Smooth muscle cell (in vitro differentiated cells): ENCODE measurements around the gene TPI1. TPM values are rescaled to one million over a fixed set of nuclear protein-coding genes. Genes with fewer than 3 reads are reported as not detected.
A peak's percentile ranks its signal among the peaks of the same experiment; 100 is the strongest.

Experiments used
- DNase-seq: peaks from one replicate; lab custom pipeline; 2025; ENCODE audit not compliant: unreplicated experiment; lab: John Stamatoyannopoulos, UW
- H2AFZ ChIP-seq: fragments of 200-600 bp; sonication (generic); 2 replicates; pipeline ENCODE4 v1.6.0; 2016; ENCODE audit warnings: antibody characterized with exemption, low read depth, mild to moderate bottlenecking
- H3F3A ChIP-seq: fragments of 200-600 bp; sonication (generic); 2 replicates; pipeline ENCODE4 v1.6.0; 2017; ENCODE audit warnings: antibody characterized with exemption, low read depth
- H3K27ac ChIP-seq: fragments of 200-600 bp; sonication (generic); 2 replicates; pipeline ENCODE4 v1.5.1; 2016; ENCODE audit warnings: low read depth, mild to moderate bottlenecking
- H3K27me3 ChIP-seq: fragments of 200-600 bp; sonication (generic); 2 replicates; pipeline ENCODE4 v1.6.1; 2016; ENCODE audit warnings: low read depth, mild to moderate bottlenecking
- H3K36me3 ChIP-seq: fragments of 200-600 bp; sonication (generic); 2 replicates; pipeline ENCODE4 v1.5.1; 2016; ENCODE audit warnings: low read depth
- H3K4me1 ChIP-seq: fragments of 200-600 bp; sonication (generic); 2 replicates; pipeline ENCODE4 v1.5.1; 2016; ENCODE audit warnings: low read depth
- H3K4me2 ChIP-seq: fragments of 200-600 bp; sonication (generic); 2 replicates; pipeline ENCODE4 v1.6.0; 2016; ENCODE audit warnings: mild to moderate bottlenecking
- H3K4me3 ChIP-seq: fragments of 200-600 bp; sonication (generic); 2 replicates; pipeline ENCODE4 v1.5.1; 2016; ENCODE audit warnings: mild to moderate bottlenecking
- H3K79me2 ChIP-seq: fragments of 200-600 bp; sonication (generic); 2 replicates; pipeline ENCODE4 v1.6.0; 2016; ENCODE audit warnings: low read depth, mild to moderate bottlenecking
- H3K9ac ChIP-seq: fragments of 200-600 bp; sonication (generic); 2 replicates; pipeline ENCODE4 v1.6.0; 2016; ENCODE audit warnings: low read depth
- H3K9me3 ChIP-seq: fragments of 200-600 bp; sonication (generic); replicated peaks from 2 replicates; pipeline ENCODE4 v1.5.1; 2016; ENCODE audit warnings: low read depth
- H4K20me1 ChIP-seq: fragments of 200-600 bp; sonication (generic); 2 replicates; pipeline ENCODE4 v1.6.0; 2016; ENCODE audit warnings: low read depth
- WGBS: methylation state at CpG from one replicate; pipeline ENCODE4 v1.1.7; 2016; ENCODE audit warnings: low lambda C conversion rate; 5-methylcytosine and 5-hydroxymethylcytosine counted together
- polyA plus RNA-seq: library from polyadenylated mRNA; unstranded; fragments of >200 nt; fragmentation: Nextera tagmentation; extraction: Ambion mirVana; gene quantifications from 2 replicates; pipeline ENCODE4 v1.2.1, GENCODE V29; 2016
- total RNA-seq: library from RNA; depleted of rRNA; stranded (reverse); fragments of >200 nt; gene quantifications from 2 replicates; pipeline ENCODE4 v1.2.3, GENCODE V29; 2014
- TF ChIP-seq, protein P1 (sequence below): fragments of 200-600 bp; sonication (generic); IDR thresholded peaks from 2 replicates; pipeline ENCODE4 v1.5.1; 2017; ENCODE audit warnings: borderline replicate concordance, mild to moderate bottlenecking, antibody characterized with exemption; ENCODE audit not compliant: insufficient read depth, poor library complexity, severe bottlenecking

TPI1 gene
- total and polyA plus RNA-seq, 2 experiments from 2014 or later = 1,199 to 2,097 TPM

DNA sequence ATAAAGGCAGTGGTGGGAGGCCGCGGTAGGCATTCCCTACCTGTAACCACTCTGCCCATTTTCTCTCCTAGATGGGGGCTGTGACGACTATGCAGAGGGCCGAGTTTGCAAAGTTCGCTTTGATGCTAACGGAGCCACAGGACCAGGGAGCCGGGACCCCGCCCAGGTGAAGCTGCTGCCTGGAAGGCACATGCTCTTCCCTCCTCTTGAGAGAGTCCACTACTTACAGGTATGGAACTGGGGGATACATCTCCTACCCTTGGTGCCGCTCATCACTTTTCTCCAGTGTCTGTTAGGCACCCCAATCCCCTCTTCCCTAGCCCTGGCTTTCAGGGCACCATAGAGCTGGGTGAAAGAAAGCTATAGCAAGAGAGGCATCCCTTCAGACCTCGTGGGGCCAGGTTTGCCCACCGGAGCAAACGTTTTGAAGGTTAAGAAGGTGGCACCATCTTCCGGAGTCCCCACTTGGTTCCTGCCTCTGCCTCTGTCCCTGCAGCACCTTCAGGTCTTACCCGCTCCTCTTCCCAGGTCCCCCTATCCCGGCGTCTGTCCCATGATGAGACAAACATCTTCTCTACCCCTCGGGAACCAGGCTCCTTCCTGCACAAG is 41.1 kb upstream of the TPI1 start:
- H3K27me3 ChIP-seq = peaks cover 5% of the 10 kb centered on the region
- H2AFZ ChIP-seq = no peak overlapping the region
- peaks cover 22% of the 10 kb centered on the region for H3K4me1 ChIP-seq
- no peaks in the 10 kb centered on the region for H3K9me3 ChIP-seq
- DNase-seq = no peak
- no peak overlapping the region for H3K27ac ChIP-seq
- H3K36me3 ChIP-seq = no peaks in the 10 kb centered on the region
- TF ChIP-seq, protein P1, sequence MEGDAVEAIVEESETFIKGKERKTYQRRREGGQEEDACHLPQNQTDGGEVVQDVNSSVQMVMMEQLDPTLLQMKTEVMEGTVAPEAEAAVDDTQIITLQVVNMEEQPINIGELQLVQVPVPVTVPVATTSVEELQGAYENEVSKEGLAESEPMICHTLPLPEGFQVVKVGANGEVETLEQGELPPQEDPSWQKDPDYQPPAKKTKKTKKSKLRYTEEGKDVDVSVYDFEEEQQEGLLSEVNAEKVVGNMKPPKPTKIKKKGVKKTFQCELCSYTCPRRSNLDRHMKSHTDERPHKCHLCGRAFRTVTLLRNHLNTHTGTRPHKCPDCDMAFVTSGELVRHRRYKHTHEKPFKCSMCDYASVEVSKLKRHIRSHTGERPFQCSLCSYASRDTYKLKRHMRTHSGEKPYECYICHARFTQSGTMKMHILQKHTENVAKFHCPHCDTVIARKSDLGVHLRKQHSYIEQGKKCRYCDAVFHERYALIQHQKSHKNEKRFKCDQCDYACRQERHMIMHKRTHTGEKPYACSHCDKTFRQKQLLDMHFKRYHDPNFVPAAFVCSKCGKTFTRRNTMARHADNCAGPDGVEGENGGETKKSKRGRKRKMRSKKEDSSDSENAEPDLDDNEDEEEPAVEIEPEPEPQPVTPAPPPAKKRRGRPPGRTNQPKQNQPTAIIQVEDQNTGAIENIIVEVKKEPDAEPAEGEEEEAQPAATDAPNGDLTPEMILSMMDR = no peak
- peaks cover 10% of the 10 kb centered on the region for H4K20me1 ChIP-seq
- H3F3A ChIP-seq = no peaks in the 10 kb centered on the region
- no peak overlapping the region for H3K4me3 ChIP-seq
- H3K9ac ChIP-seq = no peak overlapping the region
- WGBS = 84% methylated on average over 17 of the region's 17 CpGs
- peaks cover 10% of the 10 kb centered on the region for H3K79me2 ChIP-seq
- no peak overlapping the region for H3K4me2 ChIP-seq

DNA sequence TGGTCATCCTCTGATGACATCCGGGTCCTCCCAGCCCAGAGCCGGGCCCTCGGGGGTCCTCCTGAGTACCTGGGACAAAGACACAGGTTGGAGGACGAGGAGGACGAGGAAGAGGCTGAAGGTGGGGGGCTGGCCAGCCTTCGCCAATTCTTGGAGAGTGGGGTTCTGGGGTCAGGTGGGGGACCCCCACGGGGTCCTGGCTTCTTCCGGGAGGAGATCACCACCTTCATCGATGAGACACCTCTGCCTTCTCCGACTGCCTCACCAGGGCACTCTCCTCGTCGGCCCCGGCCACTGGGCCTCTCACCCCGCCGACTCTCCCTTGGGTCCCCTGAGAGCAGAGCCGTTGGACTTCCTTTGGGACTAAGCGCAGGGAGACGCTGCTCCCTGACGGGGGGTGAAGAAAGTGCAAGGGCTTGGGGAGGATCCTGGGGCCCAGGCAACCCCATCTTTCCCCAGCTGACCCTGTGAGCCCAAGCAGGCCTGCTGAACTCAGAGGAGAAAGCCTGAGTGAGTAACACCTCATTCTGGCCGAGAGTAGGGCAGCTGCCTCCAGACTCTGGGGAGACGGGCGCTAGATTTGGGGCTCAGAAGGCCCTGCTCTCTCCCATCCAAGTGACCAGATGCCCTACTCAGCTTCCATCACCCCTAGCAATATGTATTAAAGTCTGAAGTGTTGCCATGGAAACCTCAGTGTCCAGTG is 40.4 kb upstream of the TPI1 start:
- DNase-seq = no peak
- no peak overlapping the region for H2AFZ ChIP-seq
- H3K4me3 ChIP-seq = no peak overlapping the region
- H3K27me3 ChIP-seq = peaks cover 5% of the 10 kb centered on the region
- 90% methylated on average over 20 of the region's 22 CpGs for WGBS
- no peaks in the 10 kb centered on the region for H3K9me3 ChIP-seq
- H3K27ac ChIP-seq = no peak overlapping the region
- no peaks in the 10 kb centered on the region for H3F3A ChIP-seq
- no peaks in the 10 kb centered on the region for H3K36me3 ChIP-seq
- H3K4me1 ChIP-seq = peaks cover 19% of the 10 kb centered on the region
- peaks cover 10% of the 10 kb centered on the region for H4K20me1 ChIP-seq
- H3K79me2 ChIP-seq = peaks cover 10% of the 10 kb centered on the region
- TF ChIP-seq, protein P1 = no peak
- H3K4me2 ChIP-seq = peak overlapping the region; percentile 42
- H3K9ac ChIP-seq = no peak overlapping the region

DNA sequence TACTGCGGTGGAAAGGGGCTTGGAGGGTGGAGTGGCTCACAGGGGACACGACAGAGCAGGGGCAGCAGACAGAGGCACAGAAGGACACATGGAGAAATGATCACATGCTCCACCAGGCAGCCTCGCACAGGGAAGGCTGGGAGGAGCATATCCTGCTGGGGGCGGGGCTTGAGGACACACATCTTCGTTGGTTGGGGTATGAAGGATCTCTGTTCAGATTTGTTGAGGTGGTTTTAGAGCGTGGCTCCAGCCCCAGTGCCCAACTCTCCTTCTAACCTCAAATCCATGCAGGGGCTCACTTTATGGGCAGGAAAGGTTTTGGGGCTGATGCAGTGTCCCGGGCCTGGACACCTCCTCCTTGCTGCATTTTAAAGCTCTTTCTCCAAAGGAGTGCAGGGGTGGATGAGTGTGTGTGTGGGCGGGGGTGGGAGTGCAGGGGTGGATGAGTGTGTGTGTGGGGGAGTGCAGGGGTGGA is 39.9 kb upstream of the TPI1 start:
- peaks cover 5% of the 10 kb centered on the region for H3K27me3 ChIP-seq
- H3F3A ChIP-seq = no peaks in the 10 kb centered on the region
- H3K9me3 ChIP-seq = no peaks in the 10 kb centered on the region
- H3K36me3 ChIP-seq = no peaks in the 10 kb centered on the region
- peaks cover 16% of the 10 kb centered on the region for H3K4me1 ChIP-seq
- H3K4me2 ChIP-seq = peak overlapping the region; percentile 42
- H3K27ac ChIP-seq = no peak overlapping the region
- H3K9ac ChIP-seq = no peak overlapping the region
- TF ChIP-seq, protein P1 = no peak
- no peak overlapping the region for H2AFZ ChIP-seq
- H4K20me1 ChIP-seq = peaks cover 10% of the 10 kb centered on the region
- H3K4me3 ChIP-seq = peak overlapping the region; percentile 90
- WGBS = 3% methylated on average over 8 of the region's 8 CpGs
- H3K79me2 ChIP-seq = peaks cover 10% of the 10 kb centered on the region
- peak; percentile 51 for DNase-seq
